ENCODE data around the gene TMEM242.

TMEM242 gene

GRCh38 chr6:157244175-157244574 lies 79.1 kb downstream of the TMEM242 start:
- Histone ChIP-seq H3K36me3 (ENCODE audit: control insufficient read depth in 2 of 2, insufficient read depth in 2 of 2, low read length in 2 of 2) (no peaks in the 10 kb centered on the region), H3K4me1 (ENCODE audit: control insufficient read depth in 2 of 2, insufficient read depth in 2 of 2, low read length in 2 of 2) (peaks cover 24 to 34% of the 10 kb centered on the region in 2 donors), H3K27me3 (ENCODE audit: control insufficient read depth in 2 of 2, insufficient read depth in 2 of 2, low read length in 2 of 2) (no peaks in the 10 kb centered on the region), H3K4me3 (ENCODE audit: low read length in 2 of 2) (no peak overlapping the region), H3K9me3 (ENCODE audit: control insufficient read depth in 2 of 2, low read length in 2 of 2) (no peaks in the 10 kb centered on the region), H3K9ac (ENCODE audit: low read depth in 1 of 2, low read length in 2 of 2) (no peak overlapping the region), H3K27ac (ENCODE audit: low read depth in 2 of 2, low read length in 2 of 2) (no peak overlapping the region)

GRCh38 chr6:157242791-157243190 lies 80.5 kb downstream of the TMEM242 start:
- Histone ChIP-seq H3K9me3 (ENCODE audit: control insufficient read depth in 2 of 2, low read length in 2 of 2) (no peaks in the 10 kb centered on the region), H3K4me1 (ENCODE audit: control insufficient read depth in 2 of 2, insufficient read depth in 2 of 2, low read length in 2 of 2) (peaks cover 24 to 34% of the 10 kb centered on the region in 2 donors), H3K36me3 (ENCODE audit: control insufficient read depth in 2 of 2, insufficient read depth in 2 of 2, low read length in 2 of 2) (no peaks in the 10 kb centered on the region), H3K27me3 (ENCODE audit: control insufficient read depth in 2 of 2, insufficient read depth in 2 of 2, low read length in 2 of 2) (no peaks in the 10 kb centered on the region), H3K4me3 (ENCODE audit: low read length in 2 of 2) (no peak overlapping the region), H3K9ac (ENCODE audit: low read depth in 1 of 2, low read length in 2 of 2) (peak overlapping the region in 1 of 2 donors; percentile 55), H3K27ac (ENCODE audit: low read depth in 2 of 2, low read length in 2 of 2) (peak overlapping the region; percentile 75 to 77)

- Histone ChIP-seq H3K36me3 (ENCODE audit: control insufficient read depth in 2 of 2, insufficient read depth in 2 of 2, low read length in 2 of 2) (no peaks in the 10 kb centered on the region), H3K27ac (ENCODE audit: low read depth in 2 of 2, low read length in 2 of 2) (peak overlapping the region; percentile 77 to 85), H3K27me3 (ENCODE audit: control insufficient read depth in 2 of 2, insufficient read depth in 2 of 2, low read length in 2 of 2) (peaks cover 0 to 2% of the 10 kb centered on the region in 2 donors), H3K4me1 (ENCODE audit: control insufficient read depth in 2 of 2, insufficient read depth in 2 of 2, low read length in 2 of 2) (peaks cover 26 to 34% of the 10 kb centered on the region in 2 donors), H3K4me3 (ENCODE audit: low read length in 2 of 2) (peak overlapping the region in 1 of 2 donors; percentile 58), H3K9ac (ENCODE audit: low read depth in 1 of 2, low read length in 2 of 2) (peak overlapping the region in 1 of 2 donors; percentile 21), H3K9me3 (ENCODE audit: control insufficient read depth in 2 of 2, low read length in 2 of 2) (no peaks in the 10 kb centered on the region)
These were observed 82.4 kb downstream of the TMEM242 start for GRCh38 chr6:157240960-157241311.

- H3K4me3 ChIP-seq (ENCODE audit: low read length in 2 of 2) = peak overlapping the region; percentile 44 to 58
- H3K36me3 ChIP-seq (ENCODE audit: control insufficient read depth in 2 of 2, insufficient read depth in 2 of 2, low read length in 2 of 2) = no peaks in the 10 kb centered on the region
- peaks cover 0 to 6% of the 10 kb centered on the region in 2 donors for H3K27me3 ChIP-seq (ENCODE audit: control insufficient read depth in 2 of 2, insufficient read depth in 2 of 2, low read length in 2 of 2)
- peaks cover 30 to 39% of the 10 kb centered on the region in 2 donors for H3K4me1 ChIP-seq (ENCODE audit: control insufficient read depth in 2 of 2, insufficient read depth in 2 of 2, low read length in 2 of 2)
- H3K27ac ChIP-seq (ENCODE audit: low read depth in 2 of 2, low read length in 2 of 2) = peak overlapping the region; percentile 77 to 85
- peak overlapping the region; percentile 21 to 52 for H3K9ac ChIP-seq (ENCODE audit: low read depth in 1 of 2, low read length in 2 of 2)
- no peaks in the 10 kb centered on the region for H3K9me3 ChIP-seq (ENCODE audit: control insufficient read depth in 2 of 2, low read length in 2 of 2)
These were observed 83.0 kb downstream of the TMEM242 start for GRCh38 chr6:157240059-157240959.

- peaks cover 0 to 6% of the 10 kb centered on the region in 2 donors for H3K27me3 ChIP-seq (ENCODE audit: control insufficient read depth in 2 of 2, insufficient read depth in 2 of 2, low read length in 2 of 2)
- peak overlapping the region in 1 of 2 donors; percentile 85 for H3K27ac ChIP-seq (ENCODE audit: low read depth in 2 of 2, low read length in 2 of 2)
- H3K4me1 ChIP-seq (ENCODE audit: control insufficient read depth in 2 of 2, insufficient read depth in 2 of 2, low read length in 2 of 2) = peaks cover 30 to 43% of the 10 kb centered on the region in 2 donors
- peak overlapping the region in 1 of 2 donors; percentile 44 for H3K4me3 ChIP-seq (ENCODE audit: low read length in 2 of 2)
- H3K36me3 ChIP-seq (ENCODE audit: control insufficient read depth in 2 of 2, insufficient read depth in 2 of 2, low read length in 2 of 2) = no peaks in the 10 kb centered on the region
- H3K9me3 ChIP-seq (ENCODE audit: control insufficient read depth in 2 of 2, low read length in 2 of 2) = no peaks in the 10 kb centered on the region
- no peak overlapping the region for H3K9ac ChIP-seq (ENCODE audit: low read depth in 1 of 2, low read length in 2 of 2)
These were observed 83.7 kb downstream of the TMEM242 start for GRCh38 chr6:157239671-157240058.
